ENCODE data around the gene PCBP3.

- TF ChIP-seq POLR2A (IDR thresholded peaks at IDR 0.05), result no peak
- TF ChIP-seq, protein P1, sequence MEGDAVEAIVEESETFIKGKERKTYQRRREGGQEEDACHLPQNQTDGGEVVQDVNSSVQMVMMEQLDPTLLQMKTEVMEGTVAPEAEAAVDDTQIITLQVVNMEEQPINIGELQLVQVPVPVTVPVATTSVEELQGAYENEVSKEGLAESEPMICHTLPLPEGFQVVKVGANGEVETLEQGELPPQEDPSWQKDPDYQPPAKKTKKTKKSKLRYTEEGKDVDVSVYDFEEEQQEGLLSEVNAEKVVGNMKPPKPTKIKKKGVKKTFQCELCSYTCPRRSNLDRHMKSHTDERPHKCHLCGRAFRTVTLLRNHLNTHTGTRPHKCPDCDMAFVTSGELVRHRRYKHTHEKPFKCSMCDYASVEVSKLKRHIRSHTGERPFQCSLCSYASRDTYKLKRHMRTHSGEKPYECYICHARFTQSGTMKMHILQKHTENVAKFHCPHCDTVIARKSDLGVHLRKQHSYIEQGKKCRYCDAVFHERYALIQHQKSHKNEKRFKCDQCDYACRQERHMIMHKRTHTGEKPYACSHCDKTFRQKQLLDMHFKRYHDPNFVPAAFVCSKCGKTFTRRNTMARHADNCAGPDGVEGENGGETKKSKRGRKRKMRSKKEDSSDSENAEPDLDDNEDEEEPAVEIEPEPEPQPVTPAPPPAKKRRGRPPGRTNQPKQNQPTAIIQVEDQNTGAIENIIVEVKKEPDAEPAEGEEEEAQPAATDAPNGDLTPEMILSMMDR (IDR thresholded peaks at IDR 0.05), result no peak
Measured at GRCh38 chr21:45792682-45793383, 149.3 kb downstream of the PCBP3 start.
